NCI-H2107 treated with DMSO at 0.1 percent for 48 hours (cell line): Measurements from ENCODE around the gene ARHGEF10L.

Source experiments
- DNase-seq: peaks from one replicate; lab custom pipeline; 2025; ENCODE audit not compliant: unreplicated experiment; lab: John Stamatoyannopoulos, UW

ARHGEF10L gene

DNA sequence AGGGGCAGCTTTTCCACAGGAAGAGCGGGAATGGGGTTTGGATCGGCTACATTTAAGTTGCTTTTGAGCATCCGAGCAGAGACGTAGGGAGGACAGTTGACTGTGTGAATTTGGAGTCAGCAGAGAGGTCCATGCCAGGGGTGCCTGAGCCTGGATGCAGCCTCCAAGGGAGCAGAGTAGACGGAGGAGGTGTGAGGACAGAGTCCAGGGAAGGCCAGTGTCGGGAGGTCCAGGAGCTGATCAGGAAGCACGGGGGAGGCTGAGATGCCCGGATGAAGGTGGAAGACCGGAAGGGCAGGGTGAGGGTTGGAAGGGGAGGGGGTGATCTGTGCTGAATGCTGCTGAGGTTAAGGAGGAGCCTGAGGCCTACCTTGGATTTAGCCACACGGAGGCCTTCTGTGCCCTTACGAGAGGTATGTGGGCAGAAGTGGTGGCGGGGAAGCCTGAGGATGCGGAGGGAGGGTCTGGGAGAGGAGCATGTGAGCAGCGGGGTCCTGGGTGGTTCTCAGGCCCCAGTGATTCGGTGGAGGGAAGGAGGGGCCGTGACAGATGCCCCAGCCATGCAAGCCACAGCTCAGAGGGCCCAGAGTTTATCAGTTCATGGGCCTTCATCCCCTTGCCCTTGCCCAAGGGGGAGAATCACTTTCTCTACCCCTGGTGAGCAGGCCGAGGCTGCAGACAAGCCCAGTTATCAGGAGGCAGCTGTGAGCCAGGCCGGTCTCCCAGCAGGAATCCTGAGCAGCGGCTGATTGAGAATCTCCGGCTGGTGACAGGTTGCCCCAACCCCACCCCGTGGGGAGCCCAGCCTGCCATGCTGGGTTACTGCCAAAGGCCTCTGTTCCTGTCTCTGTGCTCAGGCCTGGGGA lies 161.7 kb downstream of the ARHGEF10L start:
- DNase-seq, result no peak

DNA sequence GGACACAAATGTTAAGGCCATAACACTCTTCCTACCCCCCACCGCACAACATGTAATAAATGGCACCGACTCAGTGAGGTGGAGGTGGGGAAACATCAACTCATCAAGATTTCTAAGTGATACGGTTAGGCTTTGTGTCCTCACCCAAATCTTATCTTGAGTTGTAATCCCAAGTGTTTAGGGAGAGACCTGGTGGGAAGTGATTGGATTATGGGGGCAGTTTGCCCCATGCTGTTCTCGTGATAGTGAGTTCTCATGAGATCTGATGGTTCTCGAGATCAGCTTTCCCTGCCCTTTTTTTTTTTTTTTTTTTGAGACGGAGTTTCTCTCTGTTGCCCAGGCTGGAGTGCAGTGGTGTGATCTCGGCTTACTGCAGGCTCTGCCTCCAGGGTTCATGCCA lies 164.7 kb downstream of the ARHGEF10L start:
- no peak for DNase-seq

DNA sequence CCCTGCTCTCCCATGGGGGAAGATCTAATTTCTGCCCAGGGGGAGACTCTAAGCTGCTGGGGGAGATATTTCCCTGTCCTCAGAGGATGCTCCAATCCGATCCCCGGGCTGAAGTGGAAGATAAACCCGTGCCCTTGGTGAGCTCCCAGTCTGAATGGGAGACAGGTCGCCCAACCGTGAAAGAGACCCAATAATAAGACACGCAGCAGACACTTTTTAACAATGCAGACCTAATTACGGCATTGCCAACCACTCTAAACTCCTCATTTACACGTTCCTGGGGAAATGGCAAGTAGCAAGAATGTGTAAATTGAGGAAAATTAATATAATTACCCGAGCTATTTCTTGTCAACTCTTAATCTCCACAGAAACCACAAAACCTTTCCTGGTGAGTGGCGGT lies 166.9 kb downstream of the ARHGEF10L start:
- no peak for DNase-seq

DNA sequence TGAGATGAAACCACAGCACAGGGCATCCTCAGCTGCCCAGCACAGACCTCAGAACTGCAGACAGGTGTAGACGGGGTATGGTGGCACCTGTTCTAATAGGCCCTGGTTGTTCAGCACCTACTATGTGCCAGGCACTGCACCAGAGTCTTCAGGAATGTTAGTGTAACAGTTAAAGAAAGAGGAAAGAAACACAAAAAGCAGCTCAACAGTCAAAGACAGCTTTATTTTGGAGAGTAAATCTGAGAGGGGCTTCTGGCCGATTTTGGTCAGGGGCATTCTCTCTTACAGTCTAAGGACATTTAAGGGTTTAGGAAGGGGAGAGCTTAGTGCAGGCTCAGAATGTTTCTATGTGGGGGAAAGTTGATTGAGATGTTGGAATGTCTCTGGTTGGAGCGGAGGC lies 170.5 kb downstream of the ARHGEF10L start:
- DNase-seq, result no peak

DNA sequence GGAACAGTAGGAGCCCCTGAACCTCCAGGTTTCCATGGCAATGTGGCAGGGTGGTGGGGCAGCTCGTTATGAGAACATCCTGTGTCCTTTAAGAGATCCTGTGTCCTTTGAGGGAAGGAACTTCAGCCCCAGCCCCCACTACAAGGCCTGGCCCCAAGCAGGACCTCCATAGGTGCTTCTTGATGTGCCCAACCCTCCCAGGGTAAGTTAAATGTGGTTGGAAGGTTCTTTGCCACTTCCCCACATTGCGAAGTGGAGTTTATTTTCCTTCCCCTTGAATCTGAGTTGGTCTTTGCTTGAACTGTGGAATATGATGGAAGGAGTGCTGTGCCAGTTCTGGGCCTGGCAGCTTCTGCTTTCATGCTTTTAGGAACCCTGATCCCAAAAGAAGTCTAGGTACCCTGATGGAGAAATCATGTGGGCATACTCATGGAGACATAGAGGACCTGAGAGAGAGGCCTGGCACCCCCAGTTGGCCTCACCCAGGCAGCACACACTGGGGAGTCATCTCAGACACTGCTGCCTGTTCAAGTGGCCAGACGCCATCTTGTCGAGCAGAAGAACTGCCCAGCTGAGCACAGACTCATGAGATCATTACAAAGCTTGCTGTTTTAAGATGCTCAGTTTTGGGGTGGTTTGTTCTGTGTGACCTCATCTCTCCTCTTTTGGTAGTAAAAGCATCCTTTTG lies 171.5 kb downstream of the ARHGEF10L start:
- DNase-seq, result no peak

DNA sequence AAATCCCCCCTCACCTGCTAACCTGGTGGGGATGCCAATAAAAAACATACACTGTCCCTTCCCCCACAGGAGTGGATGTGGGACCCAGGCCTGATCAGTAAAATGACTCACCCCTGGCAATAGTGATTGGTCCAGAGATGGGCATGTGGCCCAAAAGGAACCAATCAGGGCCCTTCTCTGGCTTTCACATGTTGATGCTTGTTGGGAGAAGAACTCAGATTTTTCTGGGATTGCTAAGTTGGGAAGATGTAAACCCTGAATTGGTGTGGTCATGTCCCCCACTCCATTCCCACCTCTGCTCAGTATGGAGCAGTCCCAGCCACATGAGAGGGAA lies 172.0 kb downstream of the ARHGEF10L start:
- no peak for DNase-seq

DNA sequence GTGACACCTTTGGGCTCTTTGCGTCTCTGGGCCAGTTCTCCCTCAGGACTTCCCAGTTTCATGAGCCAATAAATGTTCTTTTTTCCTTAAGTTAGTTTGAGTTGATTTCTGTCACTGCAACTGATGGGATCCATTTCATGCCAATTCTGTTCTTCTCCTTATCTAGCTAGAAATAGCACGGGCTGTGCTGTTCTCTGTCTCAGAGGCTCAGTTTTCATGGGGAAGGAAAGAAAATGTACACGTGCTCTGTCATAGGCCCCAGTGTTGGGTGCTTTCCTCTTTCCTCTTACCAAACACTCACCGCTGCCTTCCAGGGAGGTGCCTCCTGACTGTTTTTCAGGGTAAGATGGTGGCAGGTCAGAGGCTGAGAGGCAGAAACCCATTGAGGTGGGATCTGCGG lies 172.4 kb downstream of the ARHGEF10L start:
- DNase-seq, result no peak

DNA sequence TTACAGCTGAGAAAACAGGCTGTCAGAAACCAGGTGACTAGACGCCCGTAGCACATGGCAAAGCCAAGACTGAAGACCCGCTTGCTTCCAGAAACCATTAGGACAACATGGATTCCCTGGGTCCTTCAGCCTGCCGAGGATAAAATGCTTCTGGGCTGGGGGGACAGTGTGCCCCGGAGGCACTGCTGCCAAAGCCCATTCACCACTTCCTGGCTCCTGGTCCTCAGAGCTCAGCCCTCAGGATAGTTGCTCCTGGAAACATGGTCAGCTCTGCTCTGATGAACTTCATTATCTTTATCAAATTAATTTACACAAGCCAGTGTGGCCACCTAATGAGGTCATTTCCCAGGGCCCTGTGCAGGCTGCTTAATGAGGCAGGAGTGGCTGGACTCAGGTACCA lies 174.5 kb downstream of the ARHGEF10L start:
- no peak for DNase-seq

DNA sequence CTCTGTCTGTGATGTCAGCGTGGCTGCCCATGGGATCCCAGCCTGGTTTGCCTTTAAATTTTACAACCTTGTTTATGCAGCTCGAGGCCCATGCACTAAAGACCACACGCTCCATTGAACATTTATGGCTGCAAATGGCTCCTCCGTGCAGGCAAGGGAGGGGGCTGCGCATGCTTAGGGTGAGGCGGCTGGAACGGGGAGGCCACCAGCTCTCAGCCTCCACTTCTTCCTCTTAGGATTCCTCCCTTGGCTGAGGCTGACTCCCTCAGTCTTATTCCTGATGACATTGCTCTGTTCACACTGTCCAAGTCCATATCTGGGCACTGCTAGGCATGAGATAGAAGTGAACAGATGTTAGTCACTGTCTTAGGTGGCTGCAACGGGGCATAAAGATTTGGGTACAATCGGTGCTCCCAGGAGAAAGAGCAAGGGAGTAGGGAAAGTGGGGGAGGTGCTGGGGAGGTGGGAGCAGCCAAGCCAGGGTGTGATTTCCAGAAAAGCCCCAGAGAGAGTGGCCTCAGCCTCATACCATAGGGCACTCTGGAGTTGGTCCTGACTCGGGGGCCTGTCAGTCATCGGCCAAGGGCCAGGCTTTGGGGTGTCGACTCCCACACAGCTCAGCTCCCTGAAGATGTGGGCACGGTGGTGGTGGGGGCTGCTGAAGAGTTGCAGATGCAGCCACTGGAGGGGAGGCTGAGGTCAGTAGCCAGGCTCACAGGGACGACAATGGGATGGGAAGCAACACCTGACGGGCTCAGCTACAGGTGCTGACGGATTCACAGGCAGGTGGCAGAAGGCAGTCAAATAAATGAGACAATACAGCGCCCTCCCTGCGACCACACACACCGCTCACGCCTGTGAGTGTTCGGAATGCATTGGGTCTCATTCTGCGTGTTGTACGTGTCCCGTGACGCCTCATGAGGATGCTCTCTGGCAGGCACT lies 178.4 kb downstream of the ARHGEF10L start:
- DNase-seq, result no peak

DNA sequence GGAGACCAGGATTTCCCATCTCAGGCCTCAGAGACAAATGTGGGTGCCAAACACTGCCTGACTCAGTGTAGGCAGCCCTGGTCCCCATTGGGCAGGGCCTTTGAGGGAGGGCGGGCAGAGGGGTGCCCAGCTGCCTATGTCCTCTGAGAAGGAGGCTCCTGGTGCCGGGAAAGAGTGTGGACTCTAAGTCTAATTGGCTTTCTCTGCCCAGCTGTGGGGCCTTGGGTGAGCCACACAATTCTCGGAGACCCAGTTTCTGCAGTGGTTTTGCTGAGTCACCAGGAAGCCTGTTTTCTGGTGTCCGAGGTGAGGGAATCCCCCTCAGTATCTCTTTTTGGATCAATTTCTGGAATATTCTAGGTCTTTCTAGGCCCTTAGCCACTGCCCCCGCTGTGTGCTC lies 180.4 kb downstream of the ARHGEF10L start:
- no peak for DNase-seq

DNA sequence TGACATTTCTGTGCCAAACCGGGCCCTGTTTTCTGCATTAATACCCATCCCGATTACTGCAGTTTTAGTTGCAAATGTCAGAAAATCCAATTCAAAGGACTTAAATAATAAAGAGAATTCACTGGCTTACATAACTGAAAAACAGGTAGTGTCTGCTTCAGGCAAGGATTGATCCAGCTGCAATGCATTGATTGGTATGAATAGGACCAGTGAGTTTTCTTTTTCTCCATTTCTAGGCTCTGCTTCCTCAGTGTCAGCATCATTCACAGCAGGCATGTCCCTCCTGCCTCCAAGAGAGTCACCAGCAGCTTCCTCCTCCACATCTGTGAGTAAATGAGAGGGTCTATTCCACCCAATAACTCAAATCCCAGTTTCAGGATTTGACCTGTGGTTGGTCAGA lies 181.9 kb downstream of the ARHGEF10L start:
- DNase-seq, result no peak

DNA sequence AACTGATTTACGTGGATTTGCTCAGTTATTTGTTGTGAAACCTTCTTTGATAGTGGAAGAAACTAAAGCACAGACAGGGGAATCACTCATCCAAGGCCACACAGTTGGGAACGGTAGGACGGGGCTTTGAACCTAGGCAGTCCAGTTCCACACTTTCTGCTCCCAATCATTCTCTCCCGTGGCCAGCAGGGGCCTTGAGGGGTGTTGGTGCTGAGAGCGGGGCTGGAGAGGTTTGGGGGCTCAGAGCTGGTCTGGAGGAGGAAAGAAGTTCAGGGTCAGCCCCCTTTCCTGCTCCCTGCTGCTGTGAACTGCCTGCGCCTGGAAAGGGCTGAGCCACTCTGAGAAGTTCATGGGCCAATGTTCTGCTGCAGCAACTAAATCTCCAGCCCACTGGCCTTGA lies 184.2 kb downstream of the ARHGEF10L start:
- DNase-seq, result no peak

DNA sequence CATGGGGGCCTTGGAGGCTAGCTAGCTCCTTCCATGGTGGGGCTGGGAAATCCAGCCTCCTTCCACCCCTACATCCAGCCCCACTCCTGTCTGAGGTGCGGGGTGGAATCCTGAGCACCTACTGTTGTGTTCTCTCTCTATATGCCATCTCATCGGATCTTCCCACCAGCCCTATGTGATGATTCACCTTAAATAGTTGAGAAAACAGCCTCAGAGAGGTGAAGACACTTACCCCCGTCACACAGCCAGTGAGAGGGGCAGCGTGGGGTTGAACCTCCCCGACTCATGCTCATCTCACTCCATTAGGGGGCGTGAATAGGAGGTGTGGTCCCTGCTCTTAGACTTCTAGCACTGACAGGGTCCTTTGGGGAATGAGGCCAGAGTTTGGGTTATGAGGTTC lies 184.7 kb downstream of the ARHGEF10L start:
- no peak for DNase-seq

DNA sequence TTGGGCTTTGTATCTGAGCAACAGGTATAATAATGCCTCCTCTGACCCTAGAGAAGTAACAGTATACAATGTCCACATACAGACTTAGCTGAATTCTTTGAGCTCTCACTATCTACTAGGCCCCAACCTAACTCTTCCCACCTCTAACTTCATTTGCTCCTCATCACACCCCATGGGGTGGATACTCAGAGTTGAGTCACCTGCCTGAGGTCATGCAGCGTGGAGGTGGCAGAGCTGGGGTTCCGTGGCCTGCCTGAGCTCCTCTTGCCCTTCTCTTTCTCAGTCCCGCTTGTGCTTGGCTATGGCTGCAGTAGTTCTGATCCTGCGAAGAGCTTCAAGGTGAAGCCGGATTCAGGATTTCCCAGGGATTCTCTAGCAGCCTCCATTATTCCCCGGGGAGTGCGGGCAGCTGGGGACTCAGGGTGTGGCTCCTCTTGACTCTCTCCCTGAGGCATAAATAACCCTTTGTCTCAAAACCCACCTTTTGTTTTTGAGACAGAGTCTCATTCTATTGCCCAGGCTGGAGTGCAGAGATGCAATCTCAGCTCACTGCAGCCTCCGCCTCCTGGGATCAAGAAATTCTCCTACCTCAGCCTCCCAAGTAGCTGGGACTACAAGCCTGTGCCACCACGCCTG lies 185.7 kb downstream of the ARHGEF10L start:
- DNase-seq, result peak; percentile 9

DNA sequence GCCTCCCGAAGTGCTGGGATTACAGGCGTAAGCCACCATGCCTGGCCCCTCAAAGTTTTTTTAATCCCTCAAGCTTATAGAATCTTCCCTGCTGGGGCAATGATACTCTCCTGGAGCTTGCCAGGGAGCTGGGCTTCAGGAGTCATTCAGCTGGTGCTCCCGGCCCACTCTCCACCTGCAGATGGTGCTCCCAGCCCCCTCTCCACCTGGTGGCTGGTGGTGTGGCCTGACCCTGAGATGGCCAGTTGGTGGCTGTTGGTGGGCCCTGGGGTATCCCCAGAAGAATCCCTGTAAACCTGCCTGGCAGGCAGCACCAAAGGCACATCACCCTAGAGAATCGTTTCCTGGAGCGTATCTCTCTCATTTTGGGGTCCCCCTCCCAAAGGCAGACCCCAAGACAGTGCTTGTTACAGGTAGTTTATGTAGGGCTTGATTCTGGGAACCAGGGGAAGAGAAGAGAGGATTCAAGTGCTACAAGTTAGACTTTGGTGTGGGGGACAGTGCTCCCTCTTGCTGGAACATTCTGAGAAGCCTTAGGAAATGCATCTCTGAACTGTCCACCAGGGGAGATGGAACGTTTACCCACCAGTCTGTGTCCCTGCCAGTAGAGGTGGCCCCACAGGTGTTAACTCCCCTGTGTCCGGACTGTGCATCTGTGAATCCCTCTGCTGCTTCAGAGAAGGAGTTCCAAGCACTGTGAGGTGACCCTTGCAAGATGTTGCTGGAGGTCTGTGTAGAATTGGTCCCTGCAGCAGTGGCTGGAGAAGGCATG lies 186.5 kb downstream of the ARHGEF10L start:
- DNase-seq, result no peak

DNA sequence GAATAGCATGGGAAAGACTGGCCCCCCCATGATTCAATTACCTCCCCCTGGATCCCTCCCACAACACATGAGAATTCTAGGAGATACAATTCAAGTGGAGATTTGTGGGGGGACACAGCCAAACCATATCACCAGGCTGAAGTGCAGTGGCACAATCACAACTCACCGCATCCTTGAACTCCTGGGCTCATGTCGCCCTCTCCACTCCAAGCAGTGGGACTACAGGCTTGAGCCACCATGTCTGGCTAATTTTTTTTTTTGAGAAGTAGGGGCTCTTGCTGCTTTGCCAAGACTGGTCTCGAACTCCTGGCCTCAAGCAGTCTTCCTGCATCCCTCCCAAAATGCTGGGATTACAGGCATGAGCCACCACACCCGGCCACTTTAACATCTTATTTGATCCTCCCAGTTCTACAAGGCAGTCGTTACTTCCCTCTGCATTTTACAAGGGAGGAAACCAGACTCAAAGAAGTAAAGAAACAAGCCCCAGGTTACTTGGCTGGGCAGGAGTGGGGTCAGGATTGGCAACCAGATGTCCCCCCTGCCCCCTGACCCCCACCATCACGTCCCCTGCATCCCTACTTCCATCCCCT lies 188.7 kb downstream of the ARHGEF10L start:
- no peak for DNase-seq

DNA sequence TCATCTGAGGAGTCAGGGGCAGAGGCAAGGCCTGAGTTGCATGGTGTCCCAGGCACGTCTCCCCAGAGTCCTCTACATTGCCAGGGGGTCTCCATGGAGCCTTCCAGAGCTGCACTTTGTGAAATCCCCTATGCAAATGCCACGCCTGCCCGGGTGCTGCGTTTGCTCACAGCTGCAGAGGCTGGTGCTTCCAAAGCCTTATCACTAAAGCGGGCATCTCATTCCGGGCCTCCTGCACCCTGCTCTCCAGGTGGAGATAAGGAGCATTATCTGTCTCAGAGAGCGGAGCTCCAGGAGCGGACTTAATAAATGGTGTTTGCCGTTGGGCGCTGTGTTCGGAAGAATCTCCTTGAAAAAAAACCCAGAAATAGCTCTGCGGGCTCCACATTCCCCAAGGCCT lies 189.8 kb downstream of the ARHGEF10L start:
- DNase-seq, result no peak

DNA sequence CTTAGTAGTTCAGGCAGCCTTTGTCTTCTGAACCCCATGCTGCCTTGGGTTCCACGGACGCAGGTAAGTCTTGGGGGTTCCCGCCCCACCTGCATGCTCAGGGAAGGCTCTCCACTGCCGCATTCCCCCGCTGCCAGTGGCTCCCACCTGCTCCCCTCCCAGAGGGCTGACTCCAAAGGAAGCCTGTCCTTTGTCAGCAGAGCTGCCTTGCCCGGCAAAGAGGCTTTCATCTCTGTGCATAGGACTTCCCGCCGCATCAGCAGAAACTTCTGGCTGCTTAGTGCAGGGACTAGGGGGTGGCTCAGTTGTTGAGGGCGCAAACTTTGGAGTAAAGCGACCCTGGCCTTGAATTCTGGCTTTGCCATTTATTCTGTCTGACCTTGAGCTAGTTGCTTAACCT lies 190.4 kb downstream of the ARHGEF10L start:
- no peak for DNase-seq

DNA sequence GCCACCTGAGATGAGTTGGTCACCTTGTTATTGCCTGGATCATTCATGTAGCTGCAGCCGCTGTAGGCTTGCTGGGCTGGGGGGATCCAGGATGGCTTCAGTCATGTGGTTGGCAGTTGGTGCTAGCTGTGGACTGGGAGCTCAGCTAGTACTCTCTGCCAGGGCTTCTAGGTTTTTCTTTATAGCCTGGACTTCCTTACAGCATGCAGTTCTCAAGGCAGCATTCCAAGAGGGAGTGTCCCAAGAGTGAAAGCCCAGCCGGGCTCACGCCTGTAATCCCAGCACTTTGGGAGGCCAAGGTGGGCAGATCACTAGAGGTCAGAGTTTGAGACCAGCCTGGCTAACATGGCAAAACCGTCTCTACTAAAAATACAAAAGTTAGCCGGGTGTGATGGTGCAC lies 192.0 kb downstream of the ARHGEF10L start:
- no peak for DNase-seq

DNA sequence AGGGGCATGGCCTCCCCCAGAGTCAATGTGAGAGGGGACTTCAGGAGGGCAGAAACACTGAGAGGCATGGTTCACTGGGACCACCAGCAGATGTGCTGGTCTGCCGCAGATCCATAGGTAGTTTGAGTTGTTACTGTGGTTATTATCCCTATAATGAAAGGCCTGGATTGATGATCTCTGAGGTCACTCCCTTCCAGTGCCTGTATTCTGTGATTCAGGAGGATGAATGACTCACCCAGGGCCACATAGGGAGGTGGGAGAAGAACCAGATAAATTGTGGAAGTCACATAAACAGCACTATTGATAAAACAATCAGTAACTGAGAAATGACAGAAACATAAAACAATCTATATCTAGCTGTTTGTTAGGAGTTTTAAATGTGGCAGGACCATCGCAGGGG lies 193.0 kb downstream of the ARHGEF10L start:
- DNase-seq, result no peak
